GM19463 (cell line): Measurements from ENCODE around the gene RGL1.

Experiments
- ATAC-seq: cut with Tn5 transposase; IDR thresholded peaks from one replicate; pipeline ENCODE4 v1.9.1; 2021; ENCODE audit warnings: mild to moderate bottlenecking, moderate library complexity; ENCODE audit not compliant: unreplicated experiment

Gene RGL1

DNA sequence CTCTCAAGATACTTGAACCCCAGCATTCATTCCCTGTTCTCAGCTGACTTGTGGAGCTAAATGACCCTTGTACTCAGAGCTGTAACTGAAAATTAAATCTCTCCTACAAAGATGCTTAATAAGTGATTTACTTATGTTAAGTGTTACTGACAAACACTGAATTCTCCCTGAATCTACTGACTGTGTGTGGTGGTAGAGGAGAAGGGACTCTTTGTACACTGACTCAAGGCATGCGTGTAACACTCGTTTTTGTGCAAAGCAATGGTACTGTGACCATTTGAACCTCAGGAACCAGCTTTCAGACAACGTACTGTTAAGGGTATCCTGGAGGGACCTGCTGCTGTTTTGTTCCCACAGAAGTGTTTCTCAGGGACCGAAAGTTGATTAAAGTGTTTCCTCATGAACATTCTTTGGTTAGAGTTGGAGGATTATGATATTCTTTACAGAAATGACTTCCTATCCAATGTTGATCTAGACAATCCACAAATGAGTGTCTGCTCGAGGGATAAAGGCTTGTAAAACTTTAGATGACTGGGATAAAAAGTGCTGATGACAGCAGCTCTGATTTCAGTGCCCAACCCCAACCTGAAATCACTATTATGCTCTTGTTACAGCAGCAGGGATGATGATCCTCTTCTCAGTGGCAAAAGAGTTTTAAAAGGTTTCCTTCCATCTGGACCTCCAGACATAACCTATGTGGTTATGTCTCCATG is 12.8 kb downstream of the RGL1 start:
- no peak for ATAC-seq

DNA sequence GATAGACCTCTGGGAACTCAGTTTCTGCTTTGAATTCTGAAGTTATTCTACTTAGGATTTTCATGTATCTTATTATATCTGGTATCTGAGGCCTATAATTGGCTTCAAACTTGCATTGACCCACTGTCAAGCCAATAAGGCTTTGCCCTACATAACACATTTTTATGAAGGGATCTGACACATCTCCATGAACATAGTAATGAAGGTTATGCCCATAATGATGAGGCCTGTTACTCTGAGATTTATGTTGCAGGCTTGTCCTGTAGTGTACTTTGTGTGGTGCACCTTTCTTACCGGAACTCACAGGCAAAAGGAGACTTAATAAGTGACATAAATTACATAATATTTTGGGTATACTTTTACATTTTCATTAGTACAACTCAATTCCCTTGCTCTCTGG is 14.1 kb downstream of the RGL1 start:
- ATAC-seq = no peak

DNA sequence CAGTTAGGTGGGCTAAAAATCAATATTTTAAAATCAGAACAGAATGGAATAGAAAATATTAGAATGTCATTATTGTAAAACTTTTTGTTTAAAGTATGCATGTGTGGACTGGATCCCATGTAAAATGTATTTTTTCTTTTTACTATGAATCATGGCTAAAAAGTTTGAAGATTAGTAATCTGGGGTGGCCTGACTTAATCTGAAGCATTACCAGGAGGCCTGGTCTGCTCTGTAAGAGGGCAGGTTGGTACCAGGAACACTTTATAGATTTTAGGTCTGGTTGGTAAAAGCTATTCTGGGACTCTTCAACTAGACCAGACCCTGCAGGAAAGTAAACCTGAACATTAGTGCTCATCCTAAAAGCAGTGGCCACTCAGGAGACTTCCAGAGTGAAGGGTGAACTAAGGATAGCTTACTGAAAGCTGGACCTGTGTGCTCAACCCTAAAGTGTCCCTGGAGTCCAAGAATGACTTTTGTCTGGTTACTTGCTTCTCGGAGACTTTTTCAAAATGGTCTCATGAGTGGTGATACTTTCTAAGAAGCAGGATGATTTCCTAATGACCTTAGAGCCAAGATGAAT is 16.5 kb downstream of the RGL1 start:
- no peak for ATAC-seq

- no peak for ATAC-seq
These were observed 17.1 kb downstream of the RGL1 start for GRCh38 chr1:183821889-183822611.

DNA sequence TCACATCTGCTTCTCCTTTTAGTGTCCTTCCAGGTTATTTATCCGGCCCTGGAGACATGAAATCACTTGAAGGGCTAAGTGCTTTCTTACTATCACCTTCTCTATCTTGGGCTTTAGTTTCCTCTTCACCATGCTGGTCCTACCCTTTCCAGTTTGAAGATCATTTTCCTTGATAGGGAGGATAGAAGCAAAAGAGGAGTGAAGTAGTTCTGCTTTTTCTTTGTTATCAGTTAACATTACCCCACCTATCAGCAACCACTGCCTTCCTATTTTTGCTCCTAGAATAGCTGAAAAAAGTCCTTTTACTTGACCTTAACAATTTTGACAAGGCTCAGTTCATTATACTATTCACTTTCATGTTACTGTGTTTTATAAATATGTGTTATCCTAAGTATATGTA is 19.4 kb downstream of the RGL1 start:
- ATAC-seq = no peak

DNA sequence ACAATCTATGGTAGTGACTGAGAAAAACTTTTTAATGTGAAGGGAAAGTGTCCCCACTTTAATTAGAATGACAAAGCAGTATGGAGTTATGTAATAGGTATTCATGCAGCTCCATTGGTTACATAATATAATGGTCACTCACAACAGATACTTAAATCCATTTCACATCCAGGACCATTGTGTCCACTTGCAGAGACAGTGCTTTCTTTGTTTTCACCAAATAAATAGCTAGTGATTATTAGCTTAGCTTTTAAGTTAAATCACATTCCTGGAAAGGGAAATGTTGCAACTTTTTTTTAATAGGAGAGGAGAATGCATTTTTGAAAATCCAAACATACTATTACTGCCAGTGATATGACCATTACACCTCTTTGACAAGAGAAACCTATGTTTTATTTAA is 22.9 kb downstream of the RGL1 start:
- no peak for ATAC-seq

GRCh38 chr1:183830389-183830788 is 25.5 kb downstream of the RGL1 start:
- no peak for ATAC-seq

- ATAC-seq = no peak
These were observed 26.4 kb downstream of the RGL1 start for GRCh38 chr1:183831311-183831710.

DNA sequence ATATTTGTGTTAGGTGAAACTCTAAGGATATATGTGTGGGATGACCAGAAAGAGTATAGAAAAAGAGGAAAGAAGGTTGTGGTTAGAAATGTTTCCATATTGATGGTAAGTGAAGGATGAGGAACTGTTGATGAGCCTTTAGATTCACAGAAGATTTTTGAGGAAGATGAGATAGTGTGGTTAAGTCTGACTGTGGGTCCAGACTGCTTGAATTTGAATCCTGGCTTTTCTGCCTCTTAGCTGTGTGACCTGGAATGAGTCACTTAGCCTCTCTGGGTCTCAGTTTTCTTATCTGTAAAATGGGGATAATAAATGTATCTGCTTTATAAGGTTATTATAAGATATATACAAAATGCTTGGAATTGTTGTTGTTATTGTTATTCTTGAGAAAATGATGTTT is 27.5 kb downstream of the RGL1 start:
- no peak for ATAC-seq

GRCh38 chr1:183834568-183834967 is 29.6 kb downstream of the RGL1 start:
- no peak for ATAC-seq

DNA sequence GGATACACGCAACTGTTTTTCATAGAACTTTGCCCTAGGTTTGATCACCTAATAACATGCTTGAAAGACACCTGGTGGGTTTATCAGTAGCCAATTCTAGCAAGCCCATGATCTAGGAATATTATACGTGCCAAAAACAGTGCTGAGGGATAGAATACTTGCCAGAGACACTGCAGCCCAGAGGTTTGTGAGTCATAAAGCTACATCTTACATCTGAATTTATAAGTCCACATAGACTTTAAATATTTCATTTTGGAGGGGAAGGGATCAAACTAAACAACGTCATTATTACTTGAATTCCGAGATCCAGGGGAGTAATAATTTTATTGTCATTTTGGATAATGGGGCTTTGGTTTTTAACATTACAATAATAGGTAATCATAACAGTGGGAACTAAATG is 31.7 kb downstream of the RGL1 start:
- no peak for ATAC-seq

- ATAC-seq = no peak
These were observed 32.1 kb downstream of the RGL1 start for GRCh38 chr1:183837062-183837461.

DNA sequence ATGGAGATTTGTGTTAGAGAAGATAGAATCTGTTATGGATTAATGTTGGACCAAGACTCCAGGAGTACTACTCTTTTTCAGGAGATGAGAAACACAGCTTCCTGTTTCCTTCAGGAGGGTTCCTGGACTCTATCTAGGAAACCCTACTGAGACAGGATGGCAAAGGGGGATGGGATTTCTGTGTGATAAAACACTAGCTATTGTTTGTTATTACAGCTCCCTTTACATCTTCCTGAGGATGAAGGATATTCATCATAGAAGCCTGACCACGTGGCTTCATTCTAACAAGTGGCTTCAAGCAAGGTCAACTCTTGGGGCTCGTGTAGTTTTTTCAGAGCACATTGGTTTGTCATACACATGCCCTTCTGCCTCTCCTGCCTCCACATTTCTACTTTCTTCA is 33.3 kb downstream of the RGL1 start:
- ATAC-seq = no peak

- ATAC-seq = no peak
These were observed 35.2 kb downstream of the RGL1 start for GRCh38 chr1:183840140-183840539.

- peak; percentile 54 for ATAC-seq
These were observed 36.6 kb downstream of the RGL1 start for GRCh38 chr1:183841550-183841949.

- peak; percentile 80 for ATAC-seq
These were observed 37.3 kb downstream of the RGL1 start for GRCh38 chr1:183841950-183842794.

DNA sequence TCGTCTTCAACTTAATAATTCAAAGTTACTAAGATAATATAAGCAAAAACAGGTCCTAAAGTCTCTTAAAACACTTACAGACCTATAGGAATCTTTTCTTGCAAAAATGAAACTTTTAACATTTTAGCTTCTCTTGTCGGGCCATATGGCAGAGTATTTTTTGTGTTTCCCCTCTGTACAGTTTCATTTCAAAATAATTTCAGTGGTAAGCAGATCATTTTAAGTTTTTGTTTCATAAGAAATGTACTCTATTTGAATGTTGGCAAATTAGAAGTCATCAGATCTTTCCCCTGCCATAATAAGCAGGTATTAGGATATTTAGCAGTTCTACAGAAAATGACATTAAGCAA is 37.9 kb downstream of the RGL1 start:
- peak; percentile 26 for ATAC-seq

DNA sequence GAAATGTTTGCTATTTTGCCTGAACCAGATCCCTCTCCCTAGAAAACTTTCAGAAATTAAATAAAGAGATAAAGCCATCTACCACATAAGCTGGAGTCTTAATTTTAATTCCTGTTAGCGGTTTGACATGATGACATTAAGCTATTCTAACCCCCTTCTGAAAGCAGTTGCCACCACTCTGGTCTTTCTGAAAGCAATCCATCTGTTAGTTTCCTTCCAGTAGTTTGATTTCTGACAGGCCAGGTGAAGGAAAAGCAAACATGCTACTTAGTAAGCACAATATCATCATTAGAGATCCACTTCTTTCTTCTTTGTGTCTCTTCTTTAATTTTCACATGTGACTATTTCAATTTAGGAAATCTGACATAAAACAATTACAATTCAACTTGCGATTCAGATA is 39.9 kb downstream of the RGL1 start:
- ATAC-seq = no peak

DNA sequence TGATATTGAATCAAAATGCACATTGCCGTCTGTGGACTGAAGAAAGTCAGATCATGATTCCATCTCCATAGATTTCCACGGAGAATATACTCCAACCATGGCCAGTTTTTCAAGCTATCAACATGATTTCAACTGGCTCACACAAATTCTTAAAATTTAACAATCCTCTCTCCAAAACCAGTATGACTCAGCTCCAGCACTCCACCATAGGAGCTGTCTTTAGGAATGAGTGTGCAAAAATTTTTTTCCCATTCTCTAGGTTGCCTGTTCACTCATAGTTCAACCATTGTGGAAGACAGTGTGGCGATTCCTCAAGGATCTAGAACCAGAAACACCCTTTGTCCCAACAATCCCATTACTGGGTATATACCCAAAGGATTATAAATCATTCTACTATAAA is 40.8 kb downstream of the RGL1 start:
- no peak for ATAC-seq

GRCh38 chr1:183847641-183848040 is 42.7 kb downstream of the RGL1 start:
- ATAC-seq = no peak

GRCh38 chr1:183850852-183851251 is 45.9 kb downstream of the RGL1 start:
- ATAC-seq = no peak
